SU-DHL-6 (cell line): ENCODE data around the gene PPP1R9B.

Experiments
- H2AFZ ChIP-seq: fragments of 200-600 bp; sonication (generic); 2 replicates; pipeline ENCODE4 v1.6.1; 2014; ENCODE audit warnings: low read depth, mild to moderate bottlenecking, moderate library complexity, mixed read lengths, antibody characterized with exemption, low read length; ENCODE audit not compliant: severe bottlenecking
- H3F3A ChIP-seq: fragments of 200-600 bp; shearing (Covaris generic); 2 replicates; pipeline ENCODE4 v1.6.0; 2016; ENCODE audit warnings: antibody characterized with exemption, mild to moderate bottlenecking; ENCODE audit not compliant: insufficient read depth
- H3K27ac ChIP-seq: fragments of 200-600 bp; sonication (generic); 2 replicates; pipeline ENCODE4 v1.5.1; 2016; ENCODE audit warnings: low read depth, mild to moderate bottlenecking, low read length, moderate library complexity, mixed read lengths
- H3K27me3 ChIP-seq: fragments of 200-600 bp; sonication (generic), shearing (Covaris generic); 2 replicates; pipeline ENCODE4 v1.6.0; 2014; ENCODE audit warnings: mild to moderate bottlenecking, low read length
- H3K36me3 ChIP-seq: fragments of 200-600 bp; sonication (generic); 2 replicates; pipeline ENCODE4 v1.6.1; 2014; ENCODE audit warnings: mild to moderate bottlenecking, low read length, mixed read lengths
- H3K4me2 ChIP-seq: fragments of 300-600, 200-600 bp; shearing (Covaris generic), sonication (generic); 2 replicates; pipeline ENCODE4 v1.6.0; 2014; ENCODE audit warnings: low read length, low read depth, mild to moderate bottlenecking; ENCODE audit not compliant: poor library complexity, severe bottlenecking
- H3K4me3 ChIP-seq: fragments of 200-600 bp; sonication (generic); 2 replicates; pipeline ENCODE4 v1.5.1; 2014; ENCODE audit warnings: antibody characterized with exemption, low read length, mild to moderate bottlenecking, mixed read lengths; ENCODE audit not compliant: insufficient read depth, poor library complexity, severe bottlenecking
- H3K79me2 ChIP-seq: fragments of 200-600 bp; sonication (generic); 2 replicates; pipeline ENCODE4 v1.6.1; 2014; ENCODE audit warnings: mild to moderate bottlenecking, low read length, moderate library complexity; ENCODE audit not compliant: insufficient read depth
- H3K9ac ChIP-seq: fragments of 200-600 bp; sonication (generic); 2 replicates; pipeline ENCODE4 v1.7.0; 2014; ENCODE audit warnings: mild to moderate bottlenecking, low read length
- H3K9me2 ChIP-seq: fragments of 200-600 bp; sonication (generic); replicated peaks from 2 replicates; pipeline ENCODE4 v1.6.1; 2014; ENCODE audit warnings: low read length; ENCODE audit not compliant: insufficient read depth
- H3K9me3 ChIP-seq: fragments of 200-600 bp; sonication (generic); 2 replicates; pipeline ENCODE4 v1.6.1; 2014; ENCODE audit warnings: low read length, mixed read lengths; ENCODE audit not compliant: insufficient read depth
- H4K20me1 ChIP-seq: fragments of 200-600 bp; sonication (generic); 2 replicates; pipeline ENCODE4 v1.6.1; 2014; ENCODE audit warnings: low read depth, mild to moderate bottlenecking, antibody characterized with exemption, low read length, moderate library complexity, mixed read lengths
- EZH2phosphoT487 ChIP-seq: fragments of 200-600 bp; sonication (generic), shearing (Covaris generic); conservative IDR thresholded peaks from 2 replicates; pipeline ENCODE4 v1.6.1; 2018; ENCODE audit warnings: mild to moderate bottlenecking, antibody characterized with exemption, low read length, moderate library complexity, mixed read lengths
- TF ChIP-seq, protein P1 (sequence below): fragments of 200-600 bp; sonication (generic); IDR thresholded peaks from one replicate; pipeline ENCODE4 v1.5.1; 2017; ENCODE audit warnings: antibody characterized with exemption, mild to moderate bottlenecking, low read length, moderate library complexity; ENCODE audit not compliant: insufficient read depth, poor library complexity, severe bottlenecking

Gene PPP1R9B

DNA sequence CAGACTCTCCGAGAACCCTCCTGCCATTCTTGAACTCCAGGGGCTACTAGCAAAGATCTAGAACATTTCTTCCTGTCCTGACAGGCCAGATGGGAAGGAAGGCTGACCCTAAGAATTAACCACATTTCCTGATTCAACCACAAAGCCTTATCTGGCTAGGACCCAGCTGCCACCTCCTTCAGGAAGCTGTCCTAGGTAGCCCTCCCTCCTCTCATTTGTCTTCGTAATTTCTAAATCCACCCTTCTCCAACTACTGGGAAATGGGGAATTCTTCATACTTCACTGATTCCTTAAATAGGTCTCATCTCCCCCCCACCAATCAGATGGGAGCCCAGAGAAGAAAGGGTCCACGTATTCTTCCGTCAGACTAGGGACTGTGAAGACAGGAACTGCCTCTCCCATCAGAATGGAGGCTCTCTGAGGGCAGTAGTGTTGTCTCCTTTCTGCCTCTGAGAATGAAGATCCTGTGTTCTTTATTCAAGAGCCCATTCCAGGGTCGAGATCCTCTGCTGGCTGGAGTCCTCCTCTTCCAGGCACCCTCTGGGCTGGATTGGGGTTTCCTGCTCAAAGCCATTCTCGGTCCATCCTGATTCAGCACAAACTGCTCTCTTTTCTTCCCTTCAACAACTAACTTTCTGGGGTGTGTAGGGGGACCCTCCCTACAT is 22.6 kb downstream of the PPP1R9B start:
- Histone ChIP-seq H2AFZ (no peak overlapping the region), H3K4me2 (no peak overlapping the region), H3K9ac (no peak overlapping the region), H3K4me3 (no peak overlapping the region), H4K20me1 (no peaks in the 10 kb centered on the region), H3F3A (no peaks in the 10 kb centered on the region), H3K9me2 (no peaks in the 10 kb centered on the region), H3K79me2 (no peaks in the 10 kb centered on the region), H3K9me3 (no peaks in the 10 kb centered on the region), H3K36me3 (no peaks in the 10 kb centered on the region), H3K27me3 (no peaks in the 10 kb centered on the region), H3K27ac (no peak overlapping the region)
- no peak for TF ChIP-seq EZH2phosphoT487
- TF ChIP-seq, protein P1, sequence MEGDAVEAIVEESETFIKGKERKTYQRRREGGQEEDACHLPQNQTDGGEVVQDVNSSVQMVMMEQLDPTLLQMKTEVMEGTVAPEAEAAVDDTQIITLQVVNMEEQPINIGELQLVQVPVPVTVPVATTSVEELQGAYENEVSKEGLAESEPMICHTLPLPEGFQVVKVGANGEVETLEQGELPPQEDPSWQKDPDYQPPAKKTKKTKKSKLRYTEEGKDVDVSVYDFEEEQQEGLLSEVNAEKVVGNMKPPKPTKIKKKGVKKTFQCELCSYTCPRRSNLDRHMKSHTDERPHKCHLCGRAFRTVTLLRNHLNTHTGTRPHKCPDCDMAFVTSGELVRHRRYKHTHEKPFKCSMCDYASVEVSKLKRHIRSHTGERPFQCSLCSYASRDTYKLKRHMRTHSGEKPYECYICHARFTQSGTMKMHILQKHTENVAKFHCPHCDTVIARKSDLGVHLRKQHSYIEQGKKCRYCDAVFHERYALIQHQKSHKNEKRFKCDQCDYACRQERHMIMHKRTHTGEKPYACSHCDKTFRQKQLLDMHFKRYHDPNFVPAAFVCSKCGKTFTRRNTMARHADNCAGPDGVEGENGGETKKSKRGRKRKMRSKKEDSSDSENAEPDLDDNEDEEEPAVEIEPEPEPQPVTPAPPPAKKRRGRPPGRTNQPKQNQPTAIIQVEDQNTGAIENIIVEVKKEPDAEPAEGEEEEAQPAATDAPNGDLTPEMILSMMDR, result no peak

DNA sequence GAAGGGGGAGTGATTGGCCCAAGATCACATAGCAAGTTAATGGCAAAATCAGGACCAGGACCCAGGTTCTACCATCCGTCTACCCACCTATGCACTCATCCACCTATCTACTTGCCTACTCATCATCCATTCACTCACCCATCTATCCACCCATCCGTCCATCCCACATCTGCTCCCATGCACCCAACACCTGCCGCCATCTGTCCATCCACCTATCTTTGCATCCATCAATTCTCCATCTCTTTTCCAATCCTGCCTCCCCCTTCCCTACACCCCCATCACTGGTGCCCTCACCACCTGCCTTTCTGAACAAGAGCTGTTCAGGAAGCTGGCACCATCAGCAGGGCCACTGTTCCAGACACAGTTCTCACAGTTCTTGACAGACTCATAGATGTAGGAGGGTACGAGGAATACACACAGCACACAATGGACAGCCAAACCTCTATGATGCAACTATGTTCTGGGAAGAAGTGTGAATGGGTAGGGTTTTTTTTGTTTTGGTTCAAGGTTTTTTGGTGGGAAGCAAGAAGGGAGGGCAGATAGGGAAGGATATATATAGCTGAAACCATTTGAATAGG is 25.0 kb downstream of the PPP1R9B start:
- H3K4me3 ChIP-seq, result no peak overlapping the region
- no peak overlapping the region for H2AFZ ChIP-seq
- no peaks in the 10 kb centered on the region for H3K79me2 ChIP-seq
- no peaks in the 10 kb centered on the region for H4K20me1 ChIP-seq
- H3K9me2 ChIP-seq, result no peaks in the 10 kb centered on the region
- no peak overlapping the region for H3K27ac ChIP-seq
- no peak overlapping the region for H3K4me2 ChIP-seq
- no peak overlapping the region for H3K9ac ChIP-seq
- no peaks in the 10 kb centered on the region for H3K36me3 ChIP-seq
- H3K27me3 ChIP-seq, result no peaks in the 10 kb centered on the region
- no peaks in the 10 kb centered on the region for H3K9me3 ChIP-seq
- H3F3A ChIP-seq, result no peaks in the 10 kb centered on the region
- no peak for TF ChIP-seq EZH2phosphoT487
- TF ChIP-seq, protein P1, result no peak

DNA sequence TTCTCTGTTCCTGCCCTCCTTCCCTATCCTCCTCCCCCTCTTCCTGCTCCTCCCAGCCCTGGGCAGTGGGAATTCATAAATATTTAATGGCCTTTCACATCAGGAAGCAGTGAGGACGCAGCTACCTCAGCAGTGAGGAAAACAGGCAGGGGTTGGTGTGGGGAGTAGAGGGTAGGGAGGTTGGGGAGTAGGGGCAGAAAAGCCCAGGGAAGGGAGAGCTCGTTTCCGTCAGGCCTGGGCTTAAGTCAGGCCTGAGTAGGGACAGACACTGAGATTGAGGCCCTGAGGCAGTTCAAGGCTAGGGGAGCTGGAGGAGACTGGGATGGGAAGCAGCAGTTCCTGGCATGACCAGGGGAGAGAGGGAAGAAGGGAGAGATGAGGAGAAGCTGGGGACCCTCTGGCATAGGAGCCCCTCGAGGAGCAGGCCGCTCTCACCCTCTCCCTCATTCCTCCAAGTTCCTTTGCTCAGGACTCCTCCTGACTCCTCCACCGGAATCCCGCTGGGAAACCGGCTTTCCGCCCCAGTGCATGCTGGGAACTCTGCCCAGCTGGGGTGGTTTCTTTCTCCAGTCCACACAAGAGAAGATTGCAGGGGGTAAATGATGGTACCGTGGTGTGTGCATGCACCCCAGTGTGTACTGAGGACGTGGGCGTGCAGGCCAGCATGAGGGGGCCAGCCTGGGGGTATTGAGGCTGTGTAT is 26.7 kb downstream of the PPP1R9B start:
- TF ChIP-seq EZH2phosphoT487, result no peak
- TF ChIP-seq, protein P1, result no peak
- no peaks in the 10 kb centered on the region for H3K9me2 ChIP-seq
- H3K27me3 ChIP-seq, result no peaks in the 10 kb centered on the region
- H3K4me3 ChIP-seq, result no peak overlapping the region
- H3K9me3 ChIP-seq, result no peaks in the 10 kb centered on the region
- H3F3A ChIP-seq, result no peaks in the 10 kb centered on the region
- H3K4me2 ChIP-seq, result no peak overlapping the region
- H2AFZ ChIP-seq, result no peak overlapping the region
- no peaks in the 10 kb centered on the region for H4K20me1 ChIP-seq
- H3K36me3 ChIP-seq, result no peaks in the 10 kb centered on the region
- H3K27ac ChIP-seq, result no peak overlapping the region
- H3K9ac ChIP-seq, result no peak overlapping the region
- H3K79me2 ChIP-seq, result no peaks in the 10 kb centered on the region
